Subcutaneous abdominal adipose tissue (tissue), 5 donors: ENCODE measurements around the gene TSC2.
A peak's percentile ranks its signal among the peaks of the same experiment; 100 is the strongest.

Experiments used
- H3K27ac ChIP-seq: one replicate; pipeline ENCODE4 v1.7.0; 2013; ENCODE audit warnings: low read depth, mild to moderate bottlenecking, inconsistent platforms, low read length, moderate library complexity
- H3K27me3 ChIP-seq, 5 donors: one replicate each; pipeline ENCODE4 v1.7.0; 2013; ENCODE audit warnings: low read length in 5 of 5, inconsistent platforms in 1 of 5; ENCODE audit not compliant: control insufficient read depth in 5 of 5, insufficient read depth in 4 of 5
- H3K36me3 ChIP-seq, 5 donors: one replicate each; pipeline ENCODE4 v1.7.0; 2013; ENCODE audit warnings: low read length in 5 of 5; ENCODE audit not compliant: control insufficient read depth in 5 of 5, insufficient read depth in 5 of 5
- H3K4me1 ChIP-seq, 5 donors: one replicate each; pipeline ENCODE4 v1.7.0; 2013; ENCODE audit warnings: low read length in 5 of 5, mild to moderate bottlenecking in 3 of 5, moderate library complexity in 1 of 5; ENCODE audit not compliant: control insufficient read depth in 5 of 5, insufficient read depth in 5 of 5
- H3K4me3 ChIP-seq, 5 donors: one replicate each; pipeline ENCODE4 v1.7.0; 2013; ENCODE audit warnings: low read length in 5 of 5, low read depth in 1 of 5
- H3K9ac ChIP-seq, 5 donors: one replicate each; pipeline ENCODE4 v1.7.0; 2013; ENCODE audit warnings: low read length in 5 of 5, mild to moderate bottlenecking in 4 of 5, moderate library complexity in 3 of 5
- H3K9me3 ChIP-seq, 5 donors: one replicate each; pipeline ENCODE4 v1.7.0; 2013; ENCODE audit warnings: low read length in 5 of 5; ENCODE audit not compliant: control insufficient read depth in 5 of 5
- donor health status: healthy.
- donor health status: healthy.
- donor health status: healthy.
- donor health status: healthy.
- donor health status: healthy.

Gene TSC2

DNA sequence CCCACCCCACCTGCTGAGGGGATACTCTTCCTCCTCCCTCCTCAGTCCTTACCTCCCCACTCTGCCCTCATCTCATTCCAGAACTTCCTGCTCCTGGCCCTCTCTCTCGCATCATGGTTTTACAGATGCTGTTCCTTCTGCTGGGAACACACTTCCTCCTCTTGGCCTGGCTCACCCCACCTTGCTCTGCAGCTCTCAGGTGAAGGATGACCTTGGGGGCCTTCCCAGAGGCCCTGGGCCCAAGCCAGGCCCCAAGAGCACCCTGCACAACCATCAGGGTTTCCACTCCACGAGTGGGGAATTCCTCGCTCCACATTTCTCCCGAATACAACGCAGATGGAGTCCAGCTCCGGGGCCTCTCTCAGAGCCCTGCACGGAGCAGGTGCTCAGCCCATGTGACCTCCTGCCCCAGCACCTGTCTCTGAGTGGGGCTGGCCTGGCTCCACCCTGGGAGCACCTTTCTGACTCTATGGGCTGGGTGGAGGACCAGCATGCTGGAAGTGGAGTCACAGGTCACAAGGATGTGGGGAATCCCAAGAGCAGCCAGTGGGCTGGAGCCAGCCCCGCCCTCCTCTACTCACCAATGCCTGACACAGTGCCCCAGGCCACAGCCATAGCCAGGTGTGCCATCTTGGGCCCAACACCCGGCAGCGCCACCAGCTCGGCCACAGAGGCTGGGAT lies 4.7 kb upstream of the TSC2 start:
- Histone ChIP-seq H3K27me3 (no peaks in the 10 kb centered on the region), H3K9me3 (no peaks in the 10 kb centered on the region), H3K27ac (peak overlapping the region; percentile 16), H3K36me3 (peaks cover 0 to 5% (median 2%) of the 10 kb centered on the region in 5 donors), H3K9ac (peak overlapping the region in 2 of 5 donors; percentile 21 to 43), H3K4me1 (peaks cover 2 to 83% (median 69%) of the 10 kb centered on the region in 5 donors), H3K4me3 (peak overlapping the region in 1 of 5 donors; percentile 29)

DNA sequence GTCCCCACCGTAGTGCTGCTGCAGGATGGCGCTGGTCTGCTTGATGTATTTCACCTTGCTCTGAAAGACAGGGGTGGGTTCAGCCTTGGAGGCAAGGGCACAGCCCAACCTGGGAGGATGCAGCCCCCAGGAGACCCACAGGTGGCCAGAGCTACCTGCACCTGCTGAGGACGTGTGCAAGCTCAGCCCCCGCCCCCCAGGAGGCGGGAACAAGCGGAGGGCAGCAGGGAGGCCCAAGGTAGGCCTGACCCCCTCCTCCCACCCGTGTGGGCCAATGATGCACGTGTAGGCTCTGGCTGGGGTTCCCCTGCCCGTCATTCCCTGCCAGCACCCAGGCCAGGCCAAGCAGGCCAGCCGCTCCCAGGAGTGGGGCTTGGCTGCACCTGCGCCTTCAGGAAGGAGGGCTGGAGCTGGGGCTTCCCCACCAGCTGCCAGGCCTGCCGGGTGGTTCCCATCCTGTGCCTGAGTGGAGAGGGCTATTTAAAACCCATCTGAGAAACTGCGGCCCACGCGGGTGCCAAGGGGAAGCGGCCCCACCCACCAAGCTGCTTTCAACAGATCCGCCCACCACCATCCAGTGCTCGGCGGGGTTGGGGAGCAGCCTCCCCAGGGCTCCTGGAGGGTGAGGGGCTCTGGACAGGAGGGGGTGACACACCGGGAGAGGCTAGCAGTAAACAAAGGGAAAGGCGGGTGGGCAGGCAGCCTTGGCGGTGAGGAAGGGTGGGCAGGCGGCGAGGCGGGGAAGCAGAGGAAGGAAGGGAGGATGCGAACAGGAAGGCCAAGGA lies 3.9 kb upstream of the TSC2 start:
- peak overlapping the region in 3 of 5 donors; percentile 20 to 43 (median 21) for H3K9ac ChIP-seq
- H3K36me3 ChIP-seq: peaks cover 0 to 5% (median 2%) of the 10 kb centered on the region in 5 donors
- H3K27me3 ChIP-seq: no peaks in the 10 kb centered on the region
- peak overlapping the region in 2 of 5 donors; percentile 29 to 34 for H3K4me3 ChIP-seq
- H3K4me1 ChIP-seq: peaks cover 8 to 84% (median 70%) of the 10 kb centered on the region in 5 donors
- peak overlapping the region; percentile 54 for H3K27ac ChIP-seq
- H3K9me3 ChIP-seq: no peaks in the 10 kb centered on the region

DNA sequence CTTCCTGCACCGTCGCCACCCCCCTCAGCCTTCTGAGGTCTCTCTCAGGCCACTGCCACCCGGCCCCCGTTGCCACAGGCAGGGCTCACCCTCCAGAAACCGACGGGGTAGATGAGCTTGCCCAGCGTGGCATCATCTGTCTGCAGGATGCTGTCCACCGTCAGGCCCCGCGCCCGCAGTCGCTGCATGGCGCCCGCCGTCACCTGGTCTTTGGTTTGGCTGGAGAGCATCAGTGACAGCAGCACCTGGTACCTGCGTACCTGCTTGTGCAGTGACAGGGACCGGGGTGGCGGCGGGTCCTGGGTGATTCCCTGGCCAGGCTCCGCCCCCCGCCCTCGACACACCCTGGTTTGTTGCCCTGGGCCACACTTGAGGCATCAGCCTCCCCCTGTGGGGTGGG lies 3.2 kb upstream of the TSC2 start:
- H3K9me3 ChIP-seq: no peaks in the 10 kb centered on the region
- H3K9ac ChIP-seq: no peak overlapping the region
- no peaks in the 10 kb centered on the region for H3K27me3 ChIP-seq
- H3K4me1 ChIP-seq: peaks cover 9 to 79% (median 65%) of the 10 kb centered on the region in 5 donors
- H3K4me3 ChIP-seq: peak overlapping the region in 1 of 5 donors; percentile 34
- peak overlapping the region; percentile 54 for H3K27ac ChIP-seq
- peaks cover 0 to 5% (median 2%) of the 10 kb centered on the region in 5 donors for H3K36me3 ChIP-seq

DNA sequence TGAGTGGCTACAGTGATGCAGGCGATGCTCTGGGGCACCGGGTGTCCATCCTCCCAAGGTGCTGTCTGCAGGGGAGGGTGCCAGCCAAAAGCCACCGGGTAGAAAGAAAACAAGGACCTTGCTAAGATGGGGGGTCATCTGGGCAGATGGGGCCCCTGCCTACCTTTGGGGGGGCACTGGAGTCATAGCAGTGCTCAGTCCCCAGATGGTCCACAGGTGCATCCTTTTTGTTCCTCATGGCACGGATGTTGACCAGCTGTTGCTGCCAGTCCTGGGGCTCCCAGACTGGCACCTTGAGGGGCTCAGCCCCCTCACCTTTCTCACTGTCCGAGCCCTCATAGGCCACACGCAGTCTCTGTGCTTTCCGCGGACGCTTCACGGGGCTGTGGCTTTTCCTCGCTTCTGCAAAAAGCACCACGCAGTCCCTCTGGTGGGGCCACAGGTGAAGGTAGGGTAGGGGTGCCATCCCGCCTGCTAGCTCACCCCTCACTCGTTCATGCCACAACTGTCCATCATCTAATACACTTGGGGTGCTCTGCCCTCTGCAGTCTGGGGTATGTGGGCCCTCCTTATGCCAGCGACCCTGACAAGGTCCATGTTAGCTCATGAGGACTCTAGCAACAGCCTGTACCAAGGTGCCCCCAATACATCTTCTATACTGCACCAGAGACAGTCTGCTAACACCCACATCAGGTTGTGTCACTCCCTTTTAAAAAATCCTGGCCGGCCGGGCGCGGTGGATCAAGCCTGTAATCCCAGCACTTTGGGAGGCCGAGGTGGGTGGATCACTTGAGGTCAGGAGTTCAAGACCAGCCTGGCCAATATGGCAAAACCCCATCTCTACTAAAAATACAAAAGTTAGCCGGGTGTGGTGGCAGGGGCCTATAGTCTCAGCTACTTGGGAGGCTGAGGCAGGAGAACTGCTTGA lies 1.6 kb upstream of the TSC2 start:
- no peaks in the 10 kb centered on the region for H3K27me3 ChIP-seq
- peaks cover 0 to 10% (median 6%) of the 10 kb centered on the region in 5 donors for H3K36me3 ChIP-seq
- H3K9me3 ChIP-seq: no peaks in the 10 kb centered on the region
- peak overlapping the region in 1 of 5 donors; percentile 88 for H3K4me3 ChIP-seq
- H3K4me1 ChIP-seq: peaks cover 7 to 62% (median 52%) of the 10 kb centered on the region in 5 donors
- H3K27ac ChIP-seq: peak overlapping the region; percentile 24
- H3K9ac ChIP-seq: no peak overlapping the region

DNA sequence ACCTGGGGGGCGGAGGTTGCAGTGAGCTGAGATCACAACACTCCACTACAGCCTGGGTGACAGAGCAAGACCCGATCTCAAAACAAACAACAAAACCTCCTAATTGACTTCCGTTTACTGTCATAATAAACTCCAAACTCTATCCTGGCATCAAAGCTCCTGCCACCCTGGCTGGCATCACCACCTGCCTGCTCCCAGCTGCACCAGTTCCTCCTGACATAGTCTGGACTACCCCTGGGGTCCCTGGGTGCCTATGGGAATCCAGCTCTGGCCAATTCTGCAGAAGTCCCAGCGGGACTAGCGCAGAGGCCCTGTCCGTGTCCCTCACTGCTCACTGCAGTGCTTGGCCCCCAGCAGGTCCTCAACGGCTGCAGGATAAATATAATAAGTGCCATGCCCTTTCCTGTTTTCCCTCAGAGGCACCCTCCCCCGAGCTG lies 874 bp upstream of the TSC2 start:
- H3K27me3 ChIP-seq: no peaks in the 10 kb centered on the region
- peaks cover 0 to 15% (median 13%) of the 10 kb centered on the region in 5 donors for H3K36me3 ChIP-seq
- peaks cover 7 to 60% (median 52%) of the 10 kb centered on the region in 5 donors for H3K4me1 ChIP-seq
- H3K4me3 ChIP-seq: peak overlapping the region; percentile 59 to 91 (median 80)
- H3K9me3 ChIP-seq: no peaks in the 10 kb centered on the region
- H3K9ac ChIP-seq: peak overlapping the region; percentile 56 to 88 (median 68)
- peak overlapping the region; percentile 24 for H3K27ac ChIP-seq

DNA sequence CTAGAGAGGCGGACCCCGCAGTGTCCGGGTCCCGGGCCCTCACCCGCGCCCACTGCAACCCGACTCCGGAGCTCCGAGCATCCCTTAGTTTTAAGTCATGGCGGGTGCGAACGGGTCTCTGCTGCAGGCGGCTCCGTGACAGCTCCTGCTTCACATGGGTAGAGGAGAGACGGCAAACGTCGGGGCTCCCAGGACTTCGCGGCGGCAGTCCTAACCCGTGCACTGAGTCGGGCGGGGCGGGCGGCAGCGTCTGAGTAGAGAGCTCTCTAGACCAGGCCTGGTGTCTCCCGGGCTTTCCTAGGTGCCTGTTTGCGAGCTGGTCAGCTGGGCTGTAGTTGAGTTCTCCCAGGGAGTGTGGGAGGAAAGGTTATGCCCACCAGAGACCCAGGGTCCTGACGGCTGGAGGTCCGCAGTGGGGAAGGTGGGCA lies 345 bp downstream of the TSC2 start:
- peaks cover 0 to 26% (median 25%) of the 10 kb centered on the region in 5 donors for H3K36me3 ChIP-seq
- H3K9me3 ChIP-seq: no peaks in the 10 kb centered on the region
- peak overlapping the region; percentile 69 to 97 (median 88) for H3K4me3 ChIP-seq
- H3K9ac ChIP-seq: peak overlapping the region; percentile 68 to 90 (median 87)
- H3K27me3 ChIP-seq: no peaks in the 10 kb centered on the region
- peak overlapping the region; percentile 57 for H3K27ac ChIP-seq
- H3K4me1 ChIP-seq: peaks cover 7 to 52% (median 49%) of the 10 kb centered on the region in 5 donors

DNA sequence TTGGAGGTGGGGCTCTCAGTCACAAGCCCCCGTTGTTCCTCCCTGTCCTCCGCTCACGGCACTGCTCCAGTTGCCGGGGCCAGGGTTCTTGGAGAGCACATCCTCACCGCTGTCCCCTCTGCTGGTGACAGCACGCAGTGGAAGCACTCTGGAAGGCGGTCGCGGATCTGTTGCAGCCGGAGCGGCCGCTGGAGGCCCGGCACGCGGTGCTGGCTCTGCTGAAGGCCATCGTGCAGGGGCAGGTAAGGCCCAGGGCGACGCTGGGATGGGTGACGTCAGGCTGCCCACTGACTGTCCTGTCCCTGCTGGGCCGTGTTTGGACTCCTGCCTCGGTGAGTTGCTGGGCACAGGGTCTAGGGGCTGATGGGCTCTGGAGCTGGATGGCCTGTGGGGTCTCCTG lies 5.4 kb downstream of the TSC2 start:
- Histone ChIP-seq H3K9ac (no peak overlapping the region), H3K4me3 (no peak overlapping the region), H3K27ac (no peak overlapping the region), H3K36me3 (peaks cover 0 to 70% (median 54%) of the 10 kb centered on the region in 5 donors), H3K9me3 (no peaks in the 10 kb centered on the region), H3K4me1 (peaks cover 7 to 12% (median 8%) of the 10 kb centered on the region in 5 donors), H3K27me3 (no peaks in the 10 kb centered on the region)

DNA sequence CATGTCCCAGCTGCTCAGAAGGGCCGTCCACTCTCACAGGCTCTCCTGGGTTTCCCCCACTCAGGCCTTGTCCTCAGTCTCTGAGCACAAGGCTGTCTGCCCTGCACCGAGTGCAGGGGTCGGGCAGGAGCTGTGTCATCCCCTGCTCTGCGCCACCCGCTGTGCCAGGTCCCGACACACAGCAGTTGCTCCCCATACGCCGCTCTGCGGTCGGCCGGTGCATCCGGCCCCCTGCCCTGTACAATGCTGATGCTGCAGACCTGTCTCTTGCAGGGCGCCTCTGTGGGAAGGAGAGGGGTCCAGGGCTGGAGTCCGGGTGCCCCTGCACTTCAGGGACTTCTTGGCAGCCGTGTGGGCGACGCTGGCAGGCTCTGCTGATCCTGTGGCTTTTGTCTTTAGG lies 6.1 kb downstream of the TSC2 start:
- no peak overlapping the region for H3K27ac ChIP-seq
- peaks cover 0 to 77% (median 60%) of the 10 kb centered on the region in 5 donors for H3K36me3 ChIP-seq
- H3K27me3 ChIP-seq: no peaks in the 10 kb centered on the region
- no peak overlapping the region for H3K9ac ChIP-seq
- H3K4me1 ChIP-seq: peaks cover under 1 to 5% (median 1%) of the 10 kb centered on the region in 5 donors
- H3K4me3 ChIP-seq: no peak overlapping the region
- no peaks in the 10 kb centered on the region for H3K9me3 ChIP-seq

DNA sequence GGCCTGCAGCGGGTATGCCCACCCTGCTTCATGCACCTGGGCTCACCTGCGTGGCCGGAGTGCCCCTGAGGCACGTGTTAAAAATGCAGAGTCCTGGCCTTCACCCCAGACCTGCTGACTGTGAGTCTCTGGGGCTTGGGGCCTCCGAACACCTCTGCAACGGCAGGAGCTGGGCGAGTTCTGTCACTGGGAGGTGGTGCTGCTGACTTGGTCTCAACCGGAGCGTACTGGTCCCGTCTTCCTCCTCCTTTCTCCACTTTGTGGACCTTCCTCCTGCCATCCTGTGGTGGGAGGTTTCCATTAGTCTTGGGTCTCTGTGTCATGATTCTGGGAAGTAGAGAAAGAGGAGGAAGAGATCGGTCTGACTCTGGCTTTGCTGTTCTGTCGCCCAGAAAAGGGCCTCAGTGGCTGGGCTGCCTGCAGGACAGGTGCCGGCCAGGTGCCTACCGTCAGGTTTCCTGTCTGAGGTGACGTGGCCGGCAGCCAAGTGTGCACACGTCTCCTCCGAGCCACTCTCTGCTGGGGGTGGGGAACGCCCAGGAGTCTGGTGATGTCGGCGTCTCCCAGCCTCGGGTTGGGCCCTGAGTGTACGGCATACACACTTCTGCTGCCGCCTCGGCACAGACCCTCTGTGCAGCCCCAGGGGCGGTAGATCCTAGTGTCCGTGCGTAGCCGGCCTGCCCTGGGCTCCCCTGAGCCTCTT lies 6.9 kb downstream of the TSC2 start:
- Histone ChIP-seq H3K27me3 (no peaks in the 10 kb centered on the region), H3K4me1 (peaks cover 0 to 4% (median 0%) of the 10 kb centered on the region in 5 donors), H3K36me3 (peaks cover 0 to 78% (median 63%) of the 10 kb centered on the region in 5 donors), H3K4me3 (no peak overlapping the region), H3K9ac (no peak overlapping the region), H3K9me3 (no peaks in the 10 kb centered on the region), H3K27ac (no peak overlapping the region)
